ENCODE measurements around the gene CNTLN. TPM values are rescaled to one million over a fixed set of nuclear protein-coding genes. Genes with fewer than 3 reads are reported as not detected.

CNTLN gene
- total RNA-seq, 1 experiment from 2014 or later = 15.0 TPM

GRCh38 chr9:17401858-17402257 lies 267.0 kb downstream of the CNTLN start:
- no peaks in the 10 kb centered on the region for H3K79me1 ChIP-seq (ENCODE audit: insufficient read depth, low read depth, low read length, poor library complexity, severe bottlenecking)
- no peak overlapping the region for H2BK12ac ChIP-seq (ENCODE audit: insufficient read length, low read depth, low read length)
- H3K36me3 Mint-ChIP-seq (ENCODE audit: insufficient read depth in 1 of 3, low read depth in 3 of 3) = no peaks in the 10 kb centered on the region
- no peak overlapping the region for H2BK20ac ChIP-seq (ENCODE audit: low read depth, low read length, poor library complexity, severe bottlenecking)
- H3K18ac ChIP-seq (ENCODE audit: insufficient read length, low read depth, low read length) = no peak overlapping the region
- no peak overlapping the region for H3K4me3 Mint-ChIP-seq
- H2BK120ac ChIP-seq (ENCODE audit: low read depth, low read length, poor library complexity, severe bottlenecking) = no peak overlapping the region
- WGBS (ENCODE audit: extremely low coverage, insufficient read length, low lambda C conversion rate) = no CpG with 5 or more reads among the region's 2 CpGs
- H3K4me1 Mint-ChIP-seq = peaks cover 32 to 33% of the 10 kb centered on the region in 2 experiments
- no peaks in the 10 kb centered on the region for H3K27me3 ChIP-seq (ENCODE audit: insufficient read depth, low read length)
- no peak overlapping the region for H2BK15ac ChIP-seq (ENCODE audit: low read depth, low read length)
- no peaks in the 10 kb centered on the region for H4K20me1 ChIP-seq (ENCODE audit: control insufficient read depth, insufficient read depth, insufficient read length)
- no peaks in the 10 kb centered on the region for H3K79me2 ChIP-seq (ENCODE audit: insufficient read depth, low read length)
- H3K14ac ChIP-seq (ENCODE audit: insufficient read depth, low read length) = no peak overlapping the region
- no peak overlapping the region for H3K9ac ChIP-seq (ENCODE audit: extremely low read depth, insufficient read length, low read length)
- no peak overlapping the region for H2AK5ac ChIP-seq (ENCODE audit: insufficient read length, low read length)
- H4K5ac ChIP-seq (ENCODE audit: insufficient read length, low read depth, low read length) = no peak overlapping the region
- H3K4me2 ChIP-seq (ENCODE audit: insufficient read depth, insufficient read length, low read length) = no peak overlapping the region
- H3K4ac ChIP-seq (ENCODE audit: low read depth, low read length) = no peak overlapping the region
- no peak overlapping the region for H3K23ac ChIP-seq (ENCODE audit: insufficient read length, low read depth, low read length)
- H2AFZ ChIP-seq (ENCODE audit: low read length) = no peak overlapping the region
- no peak overlapping the region for H3T11ph ChIP-seq (ENCODE audit: low read length)
- H3K23me2 ChIP-seq (ENCODE audit: insufficient read length, low read depth, low read length, poor library complexity, severe bottlenecking) = no peaks in the 10 kb centered on the region
- no peak for TF ChIP-seq CTCF (conservative IDR thresholded peaks at IDR 0.05)
- no peaks in the 10 kb centered on the region for H3K9me3 Mint-ChIP-seq
- peaks cover 8% of the 10 kb centered on the region; the same call in 1 of the 2 replicates for H3K4me1 ChIP-seq (ENCODE audit: insufficient read depth, low read length)
- H4K8ac ChIP-seq (replicated peaks; ENCODE audit: insufficient read length, low read depth, low read length) = no peak overlapping the region
- H3K27me3 Mint-ChIP-seq (ENCODE audit: low read depth) = no peaks in the 10 kb centered on the region
- H3K27ac ChIP-seq (ENCODE audit: insufficient read length, low read depth, low read length) = no peak overlapping the region
- no peak overlapping the region for H2BK5ac ChIP-seq (ENCODE audit: insufficient read length, low read length)
- no peaks in the 10 kb centered on the region for H3K9me3 ChIP-seq (ENCODE audit: control insufficient read depth, low read depth, low read length)
- DNase-seq = no peak
- H3K27ac Mint-ChIP-seq = no peak overlapping the region; a peak in 1 of 7 replicates
- no peak overlapping the region for H3K56ac ChIP-seq (ENCODE audit: insufficient read length, low read depth, low read length)
- H4K91ac ChIP-seq (ENCODE audit: insufficient read length, low read depth, low read length) = no peak overlapping the region
